Measurements from ENCODE around the gene LLGL2.

Gene LLGL2

GRCh38 chr17:75535119-75535537, 9.6 kb downstream of the LLGL2 start:
- Histone ChIP-seq H3K9me3 (no peaks in the 10 kb centered on the region), H3K4me1 (no peaks in the 10 kb centered on the region), H3K27ac (no peak overlapping the region), H3K27me3 (no peaks in the 10 kb centered on the region), H3K36me3 (peaks cover 0 to 17% (median 0%) of the 10 kb centered on the region in 3 donors), H3K4me3 (no peak overlapping the region)
- DNase-seq = no peak
- TF ChIP-seq, protein P1, sequence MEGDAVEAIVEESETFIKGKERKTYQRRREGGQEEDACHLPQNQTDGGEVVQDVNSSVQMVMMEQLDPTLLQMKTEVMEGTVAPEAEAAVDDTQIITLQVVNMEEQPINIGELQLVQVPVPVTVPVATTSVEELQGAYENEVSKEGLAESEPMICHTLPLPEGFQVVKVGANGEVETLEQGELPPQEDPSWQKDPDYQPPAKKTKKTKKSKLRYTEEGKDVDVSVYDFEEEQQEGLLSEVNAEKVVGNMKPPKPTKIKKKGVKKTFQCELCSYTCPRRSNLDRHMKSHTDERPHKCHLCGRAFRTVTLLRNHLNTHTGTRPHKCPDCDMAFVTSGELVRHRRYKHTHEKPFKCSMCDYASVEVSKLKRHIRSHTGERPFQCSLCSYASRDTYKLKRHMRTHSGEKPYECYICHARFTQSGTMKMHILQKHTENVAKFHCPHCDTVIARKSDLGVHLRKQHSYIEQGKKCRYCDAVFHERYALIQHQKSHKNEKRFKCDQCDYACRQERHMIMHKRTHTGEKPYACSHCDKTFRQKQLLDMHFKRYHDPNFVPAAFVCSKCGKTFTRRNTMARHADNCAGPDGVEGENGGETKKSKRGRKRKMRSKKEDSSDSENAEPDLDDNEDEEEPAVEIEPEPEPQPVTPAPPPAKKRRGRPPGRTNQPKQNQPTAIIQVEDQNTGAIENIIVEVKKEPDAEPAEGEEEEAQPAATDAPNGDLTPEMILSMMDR (IDR thresholded peaks at IDR 0.05) = no peak
- intact Hi-C loops (cut with DNase I; ENCODE audit: low total_unique reads) = no loop called here

DNA sequence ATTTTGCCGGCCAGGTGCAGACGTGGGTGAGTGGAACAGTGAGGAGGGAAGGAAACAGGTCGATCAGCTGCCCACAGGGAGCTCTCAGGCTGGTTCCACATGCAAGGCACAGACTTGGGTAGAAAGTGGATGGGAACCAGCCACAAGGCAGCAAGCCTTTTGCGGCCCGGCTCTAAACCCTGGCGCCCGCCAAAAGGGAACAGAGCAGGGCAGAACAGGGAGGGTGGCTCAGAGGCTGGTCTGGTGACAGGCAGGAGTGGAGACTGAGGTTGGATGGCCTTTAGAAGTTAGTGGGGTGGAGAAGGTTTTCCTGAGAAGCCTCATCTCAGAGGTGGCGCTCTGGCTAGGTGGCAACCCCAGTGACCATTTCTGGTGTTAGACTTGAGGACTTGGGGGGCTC, 10.4 kb downstream of the LLGL2 start:
- Histone ChIP-seq H3K4me1 (no peaks in the 10 kb centered on the region), H3K27ac (no peak overlapping the region)
- TF ChIP-seq, protein P1 (IDR thresholded peaks at IDR 0.05) = no peak

GRCh38 chr17:75536366-75536765, 10.9 kb downstream of the LLGL2 start:
- DNase-seq = no peak
- Histone ChIP-seq H3K4me1 (no peaks in the 10 kb centered on the region), H3K9me3 (no peaks in the 10 kb centered on the region), H3K27me3 (no peaks in the 10 kb centered on the region), H3K36me3 (peaks cover 0 to 17% (median 0%) of the 10 kb centered on the region in 3 donors), H3K27ac (no peak overlapping the region), H3K4me3 (no peak overlapping the region)
- intact Hi-C loops (cut with DNase I; ENCODE audit: low total_unique reads) = no loop called here
- TF ChIP-seq, protein P1 (IDR thresholded peaks at IDR 0.05) = no peak

More for the DNA sequence above, 10.4 kb downstream of the LLGL2 start:
- no peak for DNase-seq
- intact Hi-C loops (cut with DNase I; ENCODE audit: low total_unique reads) = no loop called here
- H3K36me3 ChIP-seq = peaks cover 0 to 17% (median 0%) of the 10 kb centered on the region in 3 donors
- no peaks in the 10 kb centered on the region for H3K9me3 ChIP-seq
- H3K27me3 ChIP-seq = no peaks in the 10 kb centered on the region
- H3K4me3 ChIP-seq = no peak overlapping the region

DNA sequence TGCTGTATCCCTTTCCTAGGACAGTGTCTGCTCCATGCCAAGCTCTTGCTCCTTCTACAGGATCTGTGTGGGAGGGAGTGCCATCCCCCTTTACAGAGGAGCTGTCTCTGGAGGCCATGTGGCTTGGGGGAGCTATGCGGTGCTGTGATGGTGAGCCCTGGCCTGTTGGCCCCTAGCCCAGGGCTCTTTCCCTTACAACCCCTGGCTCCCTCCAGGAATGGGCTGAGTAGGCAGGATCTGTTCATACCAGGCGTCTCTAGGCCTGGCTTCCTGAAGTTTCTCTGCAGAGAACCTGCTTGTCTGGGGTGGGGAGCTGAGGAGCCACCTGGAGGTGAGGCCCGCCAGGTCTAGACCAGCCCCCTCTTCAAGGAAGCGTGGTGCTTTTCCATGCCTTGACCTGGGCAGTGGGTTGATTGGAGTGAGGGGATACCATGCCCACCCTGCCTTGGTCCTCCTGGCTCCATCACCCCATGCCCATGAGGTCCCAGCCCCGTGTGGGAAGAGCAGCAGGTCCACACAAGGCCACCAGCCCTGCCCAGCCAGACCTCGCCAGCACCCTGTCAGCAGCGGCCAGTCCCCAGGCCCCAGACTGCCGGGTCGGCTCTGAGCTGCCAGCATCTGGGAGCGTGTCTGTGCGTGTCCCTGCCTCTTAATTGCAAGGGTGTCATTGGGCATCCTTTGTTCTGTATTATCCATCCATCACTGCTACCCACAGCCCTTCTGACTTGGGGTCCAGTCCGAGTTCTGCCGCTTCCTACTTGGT, 14.7 kb downstream of the LLGL2 start:
- Histone ChIP-seq H3K4me1 (no peaks in the 10 kb centered on the region), H3K27ac (no peak overlapping the region), H3K36me3 (no peaks in the 10 kb centered on the region), H3K9me3 (no peaks in the 10 kb centered on the region), H3K27me3 (no peaks in the 10 kb centered on the region), H3K4me3 (no peak overlapping the region)
- DNase-seq = no peak
- intact Hi-C loops (cut with DNase I; ENCODE audit: low total_unique reads) = no loop called here
- TF ChIP-seq, protein P1 (IDR thresholded peaks at IDR 0.05) = no peak

- intact Hi-C loops (cut with DNase I; ENCODE audit: low total_unique reads) = no loop called here
- Histone ChIP-seq H3K36me3 (no peaks in the 10 kb centered on the region), H3K27ac (no peak overlapping the region), H3K4me3 (no peak overlapping the region), H3K4me1 (no peaks in the 10 kb centered on the region), H3K27me3 (no peaks in the 10 kb centered on the region), H3K9me3 (no peaks in the 10 kb centered on the region)
- DNase-seq = no peak
- TF ChIP-seq, protein P1 (IDR thresholded peaks at IDR 0.05) = no peak
These were observed 15.5 kb downstream of the LLGL2 start for GRCh38 chr17:75540923-75541503.
